K562 (cell line): Measurements from ENCODE around the gene EYA4. TPM values are rescaled to one million over a fixed set of nuclear protein-coding genes. Genes with fewer than 3 reads are reported as not detected.

Experiments used
- BRD4 ChIP-seq: fragments of 200-600 bp; sonication (generic); IDR thresholded peaks from 2 replicates; pipeline ENCODE4 v1.6.1; 2017; ENCODE audit warnings: inconsistent platforms
- EZH2 ChIP-seq: IDR thresholded peaks from 2 replicates; pipeline ENCODE4 v1.6.1; 2012; ENCODE audit warnings: low read depth, mild to moderate bottlenecking, inconsistent platforms, low read length, borderline replicate concordance
- HDAC3 ChIP-seq: fragments of 450-650 bp; IDR thresholded peaks from 2 replicates; pipeline ENCODE4 v1.6.1; 2018; ENCODE audit warnings: borderline replicate concordance, mild to moderate bottlenecking, moderate library complexity; ENCODE audit not compliant: partially characterized antibody
- POLR2A ChIP-seq: fragments of 450-650 bp; conservative IDR thresholded peaks from 2 replicates; pipeline ENCODE4 v1.6.1; 2016
- REST ChIP-seq, 2 experiments: fragments of 450-650 bp; formaldehyde crosslinking in 1 of 2; IDR thresholded peaks; 2 replicates each; pipeline versions ENCODE4 v1.4.0 to v1.6.1; 2014 to 2020; ENCODE audit warnings: mild to moderate bottlenecking in 2 of 2, borderline replicate concordance in 1 of 2, low read depth in 1 of 2
- SIN3A ChIP-seq, 2 experiments: fragments of 150-350 bp in 1 of 2; IDR thresholded peaks; 2 replicates each; pipeline ENCODE4 v1.6.1; 2011 to 2016; ENCODE audit warnings: borderline replicate concordance in 2 of 2, low read depth in 2 of 2, low read length in 2 of 2, mild to moderate bottlenecking in 2 of 2, moderate library complexity in 2 of 2; ENCODE audit not compliant: control insufficient read depth in 1 of 2
- ZBTB2 ChIP-seq: fragments of 450-650 bp; IDR thresholded peaks from 2 replicates; pipeline ENCODE4 v1.6.1; 2016; ENCODE audit warnings: antibody characterized with exemption
- ZC3H11A ChIP-seq: IDR thresholded peaks from 2 replicates; pipeline ENCODE4 v1.6.1; 2012; ENCODE audit warnings: low read depth, low read length, improper control_type of control experiment
- ZNF217 ChIP-seq: sonication (generic); formaldehyde crosslinking; IDR thresholded peaks from 2 replicates; pipeline ENCODE4 v1.8.0; 2022; ENCODE audit warnings: mild to moderate bottlenecking, missing genetic modification reagents
- polyA plus RNA-seq, 8 experiments: library from polyadenylated mRNA; depleted of rRNA in 4 of 8; stranded (reverse) in 5 of 8; unstranded in 3 of 8; fragments of >200 nt; fragmentation: Nextera tagmentation in 2 of 8; fragmentation: Illumina TruSeq in 1 of 8; extraction: Ambion mirVana in 2 of 8; extraction: Trizol in 1 of 8; gene quantifications; 2 replicates each; pipeline versions ENCODE4 v1.2.1 to v1.2.3, GENCODE V29; 2011 to 2014; ENCODE audit warnings: inconsistent platforms in 1 of 8, missing spikeins in 1 of 8
- total RNA-seq, 7 experiments: library from RNA; depleted of rRNA in 6 of 7; stranded (reverse); fragments of >200 nt in 6 of 7; fragmentation: Illumina TruSeq in 2 of 7; extraction: Trizol in 2 of 7; gene quantifications; 2 replicates each; pipeline versions ENCODE4 v1.2.1 to v1.2.3, GENCODE V29; 2011 to 2021; ENCODE audit warnings: low replicate concordance in 1 of 7

EYA4 gene
- total and polyA plus RNA-seq, 9 of the 15 experiments (the other 6 are each of a cell fraction or from before 2014, with no cell fraction given): 0.03 to 0.04 TPM; not detected in 7

- TF ChIP-seq EZH2: no peak
- TF ChIP-seq POLR2A: no peak
- no peak for TF ChIP-seq ZBTB2
- TF ChIP-seq HDAC3: no peak
- TF ChIP-seq REST (IDR thresholded peaks at IDR 0.05; ENCODE audit: borderline replicate concordance): no peak
- TF ChIP-seq REST (CRISPR knock-in tag; IDR thresholded peaks at IDR 0.05; ENCODE audit: low read depth): no peak
- TF ChIP-seq ZNF217: no peak
- no peak for TF ChIP-seq SIN3A (IDR thresholded peaks at IDR 0.05; ENCODE audit: borderline replicate concordance in 2 of 2, control insufficient read depth in 1 of 2, low read depth in 2 of 2, low read length in 2 of 2)
- no peak for TF ChIP-seq ZC3H11A
- TF ChIP-seq BRD4: no peak
Observed at GRCh38 chr6:133431031-133431430, 189.9 kb downstream of the EYA4 start (continued).
